Fibroblast of lung (primary cell): ENCODE results near the gene JAZF1. TPM values are rescaled to one million over a fixed set of nuclear protein-coding genes. Genes with fewer than 3 reads are reported as not detected.

Experiments used
- DNase-seq, 2 donors: peaks; one replicate each; pipeline versions ENCODE4 v3.0.0 to v3.0.0-alpha.2; 2010; ENCODE audit warnings: low read depth in 2 of 2
- H2AFZ ChIP-seq: 2 replicates; pipeline ENCODE4 v1.5.1; 2012; ENCODE audit warnings: low read length, control low read depth, inconsistent platforms
- H3K27ac ChIP-seq: 2 replicates; pipeline ENCODE4 v1.5.1; 2011; ENCODE audit warnings: low read length, control low read depth; ENCODE audit not compliant: insufficient read depth
- H3K27me3 ChIP-seq: 2 replicates; pipeline ENCODE4 v1.5.1; 2011; ENCODE audit warnings: mild to moderate bottlenecking, low read length; ENCODE audit not compliant: control insufficient read depth, insufficient read depth
- H3K36me3 ChIP-seq: 2 replicates; pipeline ENCODE4 v1.5.1; 2011; ENCODE audit warnings: low read length; ENCODE audit not compliant: control insufficient read depth, insufficient read depth
- H3K4me1 ChIP-seq: 2 replicates; pipeline ENCODE4 v1.5.1; 2011; ENCODE audit warnings: low read length; ENCODE audit not compliant: control insufficient read depth, insufficient read depth; ENCODE audit errors: extremely low read depth
- H3K4me2 ChIP-seq: 2 replicates; pipeline ENCODE4 v1.5.1; 2011; ENCODE audit warnings: low read length, control low read depth; ENCODE audit not compliant: insufficient read depth; ENCODE audit errors: extremely low read depth
- H3K4me3 ChIP-seq, 4 experiments: fragments of 200-600 bp in 1 of 4; sonication (generic) in 1 of 4; replicated peaks in 1 of 4; 2 replicates each; pipeline ENCODE4 v1.5.1; 2011 to 2016; ENCODE audit warnings: low read length in 4 of 4, low read depth in 3 of 4, mild to moderate bottlenecking in 3 of 4, control low read depth in 2 of 4, inconsistent platforms in 1 of 4, mixed read lengths in 1 of 4; ENCODE audit not compliant: insufficient read depth in 1 of 4; ENCODE audit errors: control extremely low read depth in 1 of 4
- H3K79me2 ChIP-seq: 2 replicates; pipeline ENCODE4 v1.5.1; 2012; ENCODE audit warnings: mild to moderate bottlenecking, low read length, inconsistent platforms; ENCODE audit not compliant: control insufficient read depth, insufficient read depth
- H3K9ac ChIP-seq: 2 replicates; pipeline ENCODE4 v1.5.1; 2011; ENCODE audit warnings: mild to moderate bottlenecking, low read length, control low read depth; ENCODE audit not compliant: insufficient read depth
- H3K9me3 ChIP-seq: 2 replicates; pipeline ENCODE4 v1.5.1; 2012; ENCODE audit warnings: low read depth, low read length; ENCODE audit not compliant: control insufficient read depth, insufficient read depth
- H4K20me1 ChIP-seq: 2 replicates; pipeline ENCODE4 v1.5.1; 2011; ENCODE audit warnings: low read length; ENCODE audit not compliant: control insufficient read depth, insufficient read depth; ENCODE audit errors: extremely low read depth
- EZH2 ChIP-seq: IDR thresholded peaks from 2 replicates; pipeline ENCODE4 v1.5.1; 2012; ENCODE audit warnings: low read length, control low read depth, mild to moderate bottlenecking; ENCODE audit errors: missing control alignments
- polyA plus RNA-seq, 2 donors: library from polyadenylated mRNA; depleted of rRNA in 1 of 2; stranded (reverse) in 1 of 2; unstranded in 1 of 2; fragments of >200 nt; gene quantifications; 2 replicates each; pipeline ENCODE4 v1.2.1, GENCODE V29; 2011 to 2012; ENCODE audit warnings: missing spikeins in 1 of 2
- total RNA-seq: library from RNA; depleted of rRNA; stranded (reverse); fragments of >200 nt; gene quantifications from 2 replicates; pipeline ENCODE4 v1.2.1, GENCODE V29; 2014
- TF ChIP-seq, protein P1 (sequence below), 2 donors: IDR thresholded peaks in 1 of 2; conservative IDR thresholded peaks in 1 of 2; 1 replicate in 1 of 2; 2 replicates in 1 of 2; pipeline ENCODE4 v1.5.1; 2011 to 2012; ENCODE audit warnings: low read length in 2 of 2, control low read depth in 1 of 2, inconsistent platforms in 1 of 2, low read depth in 1 of 2, mild to moderate bottlenecking in 1 of 2

The JAZF1 gene
- total and polyA plus RNA-seq, 2 donors (not counting 1 experiment from before 2014, with no cell fraction given) = 9.1 to 9.3 TPM

DNA sequence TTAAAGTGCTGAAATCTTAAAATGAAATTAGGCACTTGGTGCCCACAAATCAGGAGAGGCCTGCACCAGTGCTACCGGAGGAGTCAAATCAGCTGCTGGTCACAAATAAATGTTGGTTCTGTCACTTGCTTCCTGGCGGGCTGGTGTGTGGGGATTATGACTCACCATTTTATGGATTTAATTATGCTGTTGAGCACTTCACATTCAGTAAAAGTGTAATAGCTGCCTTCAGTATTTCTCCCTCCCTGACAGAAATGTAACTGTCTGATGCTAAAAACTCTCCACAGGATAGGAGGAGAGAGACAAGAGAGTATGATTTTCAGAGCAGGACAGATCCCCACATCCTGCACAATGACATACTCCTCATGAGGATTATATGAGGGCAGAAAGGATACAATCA lies 186.0 kb downstream of the JAZF1 start:
- no peak overlapping the region for H3K4me2 ChIP-seq
- H3K36me3 ChIP-seq = no peaks in the 10 kb centered on the region
- no peaks in the 10 kb centered on the region for H4K20me1 ChIP-seq
- H3K4me3 ChIP-seq = no peak overlapping the region
- no peak overlapping the region for H2AFZ ChIP-seq
- H3K79me2 ChIP-seq = no peaks in the 10 kb centered on the region
- TF ChIP-seq, protein P1, sequence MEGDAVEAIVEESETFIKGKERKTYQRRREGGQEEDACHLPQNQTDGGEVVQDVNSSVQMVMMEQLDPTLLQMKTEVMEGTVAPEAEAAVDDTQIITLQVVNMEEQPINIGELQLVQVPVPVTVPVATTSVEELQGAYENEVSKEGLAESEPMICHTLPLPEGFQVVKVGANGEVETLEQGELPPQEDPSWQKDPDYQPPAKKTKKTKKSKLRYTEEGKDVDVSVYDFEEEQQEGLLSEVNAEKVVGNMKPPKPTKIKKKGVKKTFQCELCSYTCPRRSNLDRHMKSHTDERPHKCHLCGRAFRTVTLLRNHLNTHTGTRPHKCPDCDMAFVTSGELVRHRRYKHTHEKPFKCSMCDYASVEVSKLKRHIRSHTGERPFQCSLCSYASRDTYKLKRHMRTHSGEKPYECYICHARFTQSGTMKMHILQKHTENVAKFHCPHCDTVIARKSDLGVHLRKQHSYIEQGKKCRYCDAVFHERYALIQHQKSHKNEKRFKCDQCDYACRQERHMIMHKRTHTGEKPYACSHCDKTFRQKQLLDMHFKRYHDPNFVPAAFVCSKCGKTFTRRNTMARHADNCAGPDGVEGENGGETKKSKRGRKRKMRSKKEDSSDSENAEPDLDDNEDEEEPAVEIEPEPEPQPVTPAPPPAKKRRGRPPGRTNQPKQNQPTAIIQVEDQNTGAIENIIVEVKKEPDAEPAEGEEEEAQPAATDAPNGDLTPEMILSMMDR (conservative IDR thresholded peaks at IDR 0.05 in 1 of 2, IDR thresholded peaks at IDR 0.05 in 1 of 2; ENCODE audit: low read depth in 1 of 2, low read length in 2 of 2) = no peak
- TF ChIP-seq EZH2 = no peak
- no peaks in the 10 kb centered on the region for H3K9me3 ChIP-seq
- no peak overlapping the region for H3K27ac ChIP-seq
- H3K27me3 ChIP-seq = no peaks in the 10 kb centered on the region
- no peak overlapping the region for H3K9ac ChIP-seq
- peak in 1 of 2 donors; percentile 47 for DNase-seq
- peaks cover 2% of the 10 kb centered on the region for H3K4me1 ChIP-seq

DNA sequence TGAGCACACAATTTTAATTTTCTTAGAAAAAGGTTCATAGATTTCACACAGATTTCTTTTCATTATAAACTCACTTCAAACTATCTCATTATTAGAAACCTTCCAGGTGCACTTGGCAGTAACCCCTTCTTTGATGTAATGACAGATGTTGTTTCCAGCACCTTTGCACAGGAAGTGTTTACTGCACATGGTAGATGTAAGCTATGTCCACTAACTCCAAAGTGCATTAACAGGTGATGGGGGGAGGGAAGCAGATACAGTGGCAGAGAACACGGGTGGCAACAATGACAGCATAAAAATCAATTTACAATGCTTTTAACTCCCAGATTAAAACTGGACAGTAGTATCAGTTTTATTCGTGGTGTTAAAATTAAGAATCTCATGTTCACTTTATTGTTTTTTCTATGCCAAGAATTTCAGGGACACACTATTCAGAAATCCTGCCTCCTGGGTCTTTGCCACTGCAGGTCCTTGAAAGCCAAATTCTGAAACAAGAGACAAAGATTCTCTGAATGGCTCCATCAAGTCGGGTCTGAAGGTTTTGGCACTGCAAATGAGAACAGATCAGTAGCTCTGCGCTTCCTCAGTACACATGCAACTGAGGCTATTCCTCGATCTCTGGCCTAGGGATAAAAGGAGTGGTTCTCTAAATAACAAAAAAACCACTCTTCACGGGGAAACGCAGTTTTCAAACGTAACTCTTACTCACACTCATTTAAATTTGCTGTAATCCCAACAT lies 187.7 kb downstream of the JAZF1 start:
- H3K27me3 ChIP-seq = no peaks in the 10 kb centered on the region
- TF ChIP-seq, protein P1 (conservative IDR thresholded peaks at IDR 0.05 in 1 of 2, IDR thresholded peaks at IDR 0.05 in 1 of 2; ENCODE audit: low read depth in 1 of 2, low read length in 2 of 2) = no peak
- no peak for TF ChIP-seq EZH2
- no peaks in the 10 kb centered on the region for H3K36me3 ChIP-seq
- H3K4me3 ChIP-seq = no peak overlapping the region
- no peak overlapping the region for H3K9ac ChIP-seq
- DNase-seq = no peak
- no peaks in the 10 kb centered on the region for H3K9me3 ChIP-seq
- no peak overlapping the region for H3K27ac ChIP-seq
- no peaks in the 10 kb centered on the region for H4K20me1 ChIP-seq
- H3K4me1 ChIP-seq = peaks cover 2% of the 10 kb centered on the region
- no peak overlapping the region for H3K4me2 ChIP-seq
- H3K79me2 ChIP-seq = no peaks in the 10 kb centered on the region
- no peak overlapping the region for H2AFZ ChIP-seq

DNA sequence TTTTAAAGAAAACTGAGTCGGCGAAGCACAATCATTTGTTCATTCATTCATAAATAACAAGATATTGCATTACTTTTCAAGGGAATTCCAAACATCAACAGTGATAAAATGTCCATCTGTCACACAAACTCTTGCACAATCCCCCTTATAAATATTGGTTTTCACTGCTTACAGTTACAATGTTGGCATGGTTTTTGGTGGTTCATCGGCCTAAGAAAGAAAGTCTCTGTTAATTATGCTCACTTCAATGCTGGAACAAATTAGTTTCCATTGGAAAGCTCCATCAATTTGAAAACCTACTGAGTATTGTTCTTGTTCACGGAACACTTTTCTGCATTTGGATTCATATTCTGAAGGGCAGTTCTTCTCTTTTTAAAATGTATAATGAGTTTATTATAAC lies 188.5 kb downstream of the JAZF1 start:
- H3K9me3 ChIP-seq = no peaks in the 10 kb centered on the region
- TF ChIP-seq, protein P1 (conservative IDR thresholded peaks at IDR 0.05 in 1 of 2, IDR thresholded peaks at IDR 0.05 in 1 of 2; ENCODE audit: low read depth in 1 of 2, low read length in 2 of 2) = no peak
- TF ChIP-seq EZH2 = no peak
- DNase-seq = peak; percentile 47 to 61
- H3K79me2 ChIP-seq = no peaks in the 10 kb centered on the region
- peaks cover 2% of the 10 kb centered on the region for H3K4me1 ChIP-seq
- no peak overlapping the region for H3K4me2 ChIP-seq
- H2AFZ ChIP-seq = no peak overlapping the region
- no peaks in the 10 kb centered on the region for H3K27me3 ChIP-seq
- no peak overlapping the region for H3K9ac ChIP-seq
- no peaks in the 10 kb centered on the region for H3K36me3 ChIP-seq
- H3K4me3 ChIP-seq = no peak overlapping the region
- H3K27ac ChIP-seq = no peak overlapping the region
- H4K20me1 ChIP-seq = no peaks in the 10 kb centered on the region
